Left colon (tissue), 2 donors: ENCODE data around the gene E2F2. TPM values are rescaled to one million over a fixed set of nuclear protein-coding genes. Genes with fewer than 3 reads are reported as not detected.

Experiments used
- ATAC-seq: fragments of 200-7000 bp; cut with Tn5 transposase; one replicate; pipeline ENCODE4 v1.9.1; 2020; ENCODE audit warnings: mild to moderate bottlenecking, moderate library complexity
- DNase-seq, 2 donors: peaks; one replicate each; pipeline ENCODE4 v3.0.0-alpha.2; 2020
- intact Hi-C, 2 donors: fragments of 100-400 bp; cut with DNase I in 1 of 2; cut with micrococcal nuclease in 1 of 2; formaldehyde crosslinking; loops; one replicate each; pipeline versions ENCODE4 v1.11.2 to v1.14.0; 2022; cut with DNase I, micrococcal nuclease
- total RNA-seq, 2 donors: library from RNA; stranded (reverse); fragmentation: NEBNext Ultra II Directional; extraction: Animal tissue kit (Norgen Biotek cat#: 25700); gene quantifications; one replicate each; pipeline ENCODE4 v1.2.1, GENCODE V29; 2021
- donor health status: DM: no; HTN: no; CAD: no.
- donor health status: DM: yes; HTN: yes; CAD: no.

E2F2 gene
- total RNA-seq, 2 donors from 2014 or later: 10.9 to 12.1 TPM

- intact Hi-C loops: no loop called here
- ATAC-seq (no peak), DNase-seq (no peak)
These were observed 32.8 kb upstream of the E2F2 start for GRCh38 chr1:23563755-23564374.

GRCh38 chr1:23563003-23563402 lies 32.0 kb upstream of the E2F2 start:
- DNase-seq: no peak
- intact Hi-C loops: no loop called here
- ATAC-seq: no peak

GRCh38 chr1:23562137-23562876 lies 31.3 kb upstream of the E2F2 start:
- ATAC-seq: peak; percentile 55
- intact Hi-C loops: no loop called here
- DNase-seq: peak; percentile 93 to 97

- intact Hi-C loops: no loop called here
- no peak for ATAC-seq
- DNase-seq: no peak
These were observed 30.7 kb upstream of the E2F2 start for GRCh38 chr1:23561813-23562100.

GRCh38 chr1:23561076-23561812 lies 30.2 kb upstream of the E2F2 start:
- intact Hi-C loops: no loop called here
- no peak for DNase-seq

GRCh38 chr1:23559985-23560741 lies 29.1 kb upstream of the E2F2 start:
- DNase-seq (no peak), ATAC-seq (no peak)
- intact Hi-C loops: no loop called here

More at GRCh38 chr1:23561076-23561812, 30.2 kb upstream of the E2F2 start:
- ATAC-seq: no peak

GRCh38 chr1:23559136-23559984 lies 28.3 kb upstream of the E2F2 start, which contains the start of gene ID3:
Gene ID3, minus strand, starts transcription at chr1:23559501. Its CDS starts 75 bp downstream, at chr1:23559426.
- ATAC-seq (peak; percentile 50), DNase-seq (peak; percentile 97 to 98)
- intact Hi-C loops: no loop called here

- intact Hi-C loops: no loop called here
- ATAC-seq (no peak), DNase-seq (no peak)
These were observed 27.8 kb upstream of the E2F2 start for GRCh38 chr1:23558872-23559135.

GRCh38 chr1:23558140-23558871 lies 27.3 kb upstream of the E2F2 start:
- peak; percentile 80 to 84 for DNase-seq
- intact Hi-C loops: no loop called here
- peak; percentile 39 for ATAC-seq

- DNase-seq (no peak), ATAC-seq (no peak)
- intact Hi-C loops: no loop called here
These were observed 26.6 kb upstream of the E2F2 start for GRCh38 chr1:23557471-23558124.

GRCh38 chr1:23556635-23557470 lies 25.8 kb upstream of the E2F2 start:
- intact Hi-C loops: no loop called here
- DNase-seq: no peak
- ATAC-seq: peak; percentile 11

GRCh38 chr1:23555986-23556634 lies 25.1 kb upstream of the E2F2 start:
- DNase-seq: peak in 1 of 2 donors; percentile 39

GRCh38 chr1:23555270-23555985 lies 24.4 kb upstream of the E2F2 start:
- ATAC-seq: no peak
- intact Hi-C loops: no loop called here
- no peak for DNase-seq

More at GRCh38 chr1:23555986-23556634, 25.1 kb upstream of the E2F2 start:
- intact Hi-C loops: no loop called here
- ATAC-seq: peak; percentile 28

GRCh38 chr1:23554481-23555269 lies 23.6 kb upstream of the E2F2 start:
- intact Hi-C loops: no loop called here
- DNase-seq (peak; percentile 83 to 85), ATAC-seq (peak; percentile 54)

GRCh38 chr1:23554127-23554480 lies 23.1 kb upstream of the E2F2 start:
- ATAC-seq: no peak
- intact Hi-C loops: no loop called here
- DNase-seq: no peak
